ENCODE data around the gene PRICKLE2.

PRICKLE2 gene

GRCh38 chr3:64186667-64187064 is 38.6 kb downstream of the PRICKLE2 start:
- H3K27me3 ChIP-seq (ENCODE audit: insufficient read depth, low read length), result no peaks in the 10 kb centered on the region
- H3K4me1 ChIP-seq (ENCODE audit: insufficient read depth, low read length), result peaks cover 30% of the 10 kb centered on the region; the same call in 1 of the 2 replicates
- 100% methylated on average over 2 of the region's 2 CpGs for WGBS
- no peak overlapping the region for H3K27ac ChIP-seq (ENCODE audit: low read depth, low read length)
- H3K36me3 ChIP-seq (ENCODE audit: insufficient read depth, low read length), result no peaks in the 10 kb centered on the region
- H3K9ac ChIP-seq (ENCODE audit: low read depth, low read length), result no peak overlapping the region
- no peak overlapping the region for H3K4me3 ChIP-seq (ENCODE audit: low read length)
- H3K9me3 ChIP-seq (ENCODE audit: insufficient read depth, low read depth, low read length), result no peaks in the 10 kb centered on the region

DNA sequence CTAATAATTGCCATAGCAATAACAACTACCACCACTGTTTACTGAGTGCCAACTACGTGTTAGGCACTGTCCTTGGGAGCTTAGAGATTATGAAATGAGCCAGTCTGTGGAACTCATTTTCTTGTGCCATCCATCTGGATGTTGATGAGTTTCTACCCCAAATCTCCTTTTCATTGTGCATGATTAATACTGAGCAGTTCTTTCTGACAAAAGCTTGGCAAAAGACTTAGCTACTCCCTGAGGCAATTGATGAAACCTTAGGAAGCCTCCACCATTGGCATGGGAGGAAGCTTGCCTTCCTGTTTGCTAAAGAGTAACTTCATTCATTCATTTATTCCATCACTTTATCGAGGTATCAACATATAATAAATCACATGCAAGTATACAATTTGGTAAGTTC is 39.8 kb downstream of the PRICKLE2 start:
- H3K9me3 ChIP-seq (ENCODE audit: insufficient read depth, low read depth, low read length), result no peaks in the 10 kb centered on the region
- no peak overlapping the region for H3K27ac ChIP-seq (ENCODE audit: low read depth, low read length)
- no peaks in the 10 kb centered on the region for H3K36me3 ChIP-seq (ENCODE audit: insufficient read depth, low read length)
- 93% methylated on average over 2 of the region's 2 CpGs for WGBS
- no peaks in the 10 kb centered on the region for H3K27me3 ChIP-seq (ENCODE audit: insufficient read depth, low read length)
- H3K4me3 ChIP-seq (ENCODE audit: low read length), result no peak overlapping the region
- H3K9ac ChIP-seq (ENCODE audit: low read depth, low read length), result no peak overlapping the region
- peaks cover 30% of the 10 kb centered on the region; the same call in 1 of the 2 replicates for H3K4me1 ChIP-seq (ENCODE audit: insufficient read depth, low read length)

DNA sequence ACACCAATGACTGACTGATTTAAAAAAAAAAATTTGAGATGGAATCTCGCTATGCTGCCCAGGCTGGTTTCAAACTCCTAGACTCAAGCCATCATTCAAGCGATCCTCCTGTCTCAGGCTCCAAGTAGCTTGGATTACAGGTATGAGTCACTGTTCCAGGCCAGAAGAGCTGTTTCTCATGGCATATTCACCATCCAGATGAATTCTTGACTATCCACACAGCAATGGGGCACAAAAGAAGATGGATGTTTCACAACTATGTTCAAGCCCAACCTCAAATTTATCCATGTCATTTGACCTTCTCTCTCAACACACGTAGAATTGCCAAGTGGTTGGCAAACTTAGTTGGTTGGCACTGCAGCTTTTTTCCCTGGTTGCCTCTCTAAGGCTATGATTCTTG is 40.6 kb downstream of the PRICKLE2 start:
- no peaks in the 10 kb centered on the region for H3K27me3 ChIP-seq (ENCODE audit: insufficient read depth, low read length)
- WGBS, result 93% methylated on average over 3 of the region's 3 CpGs
- no peaks in the 10 kb centered on the region for H3K9me3 ChIP-seq (ENCODE audit: insufficient read depth, low read depth, low read length)
- H3K27ac ChIP-seq (ENCODE audit: low read depth, low read length), result no peak overlapping the region
- H3K4me3 ChIP-seq (ENCODE audit: low read length), result no peak overlapping the region
- peaks cover 24% of the 10 kb centered on the region; the same call in 1 of the 2 replicates for H3K4me1 ChIP-seq (ENCODE audit: insufficient read depth, low read length)
- no peaks in the 10 kb centered on the region for H3K36me3 ChIP-seq (ENCODE audit: insufficient read depth, low read length)
- no peak overlapping the region for H3K9ac ChIP-seq (ENCODE audit: low read depth, low read length)

- WGBS, result 98% methylated on average over 1 of the region's 1 CpG
- no peak overlapping the region for H3K4me3 ChIP-seq (ENCODE audit: low read length)
- H3K9me3 ChIP-seq (ENCODE audit: insufficient read depth, low read depth, low read length), result no peaks in the 10 kb centered on the region
- H3K9ac ChIP-seq (ENCODE audit: low read depth, low read length), result no peak overlapping the region
- 0 out of 2 replicates have a peak, but pooled peaks cover 3% of the 10 kb centered on the region for H3K4me1 ChIP-seq (ENCODE audit: insufficient read depth, low read length)
- H3K27me3 ChIP-seq (ENCODE audit: insufficient read depth, low read length), result no peaks in the 10 kb centered on the region
- no peaks in the 10 kb centered on the region for H3K36me3 ChIP-seq (ENCODE audit: insufficient read depth, low read length)
- no peak overlapping the region for H3K27ac ChIP-seq (ENCODE audit: low read depth, low read length)
Measured at GRCh38 chr3:64179860-64180259, 45.4 kb downstream of the PRICKLE2 start.

DNA sequence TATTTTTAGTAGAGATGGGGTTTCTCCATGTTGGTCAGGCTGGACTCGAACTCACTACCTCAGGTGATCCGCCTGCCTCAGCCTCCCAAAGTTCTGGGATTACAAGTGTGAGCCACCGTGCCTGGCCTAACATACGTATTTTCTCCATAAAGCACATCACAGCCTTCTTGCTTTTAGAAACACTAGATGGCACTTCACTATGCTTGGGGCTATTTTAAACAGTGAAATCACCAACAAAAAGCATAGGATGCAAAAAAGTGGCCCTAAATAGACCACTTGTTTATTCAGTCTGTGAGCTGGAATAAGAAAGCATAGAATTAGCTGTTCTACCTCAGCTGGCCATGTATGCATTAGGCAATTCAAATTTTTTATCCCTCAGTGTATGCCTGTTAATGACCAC is 46.0 kb downstream of the PRICKLE2 start:
- H3K9ac ChIP-seq (ENCODE audit: low read depth, low read length), result no peak overlapping the region
- no peak overlapping the region for H3K27ac ChIP-seq (ENCODE audit: low read depth, low read length)
- 91% methylated on average over 4 of the region's 4 CpGs for WGBS
- no peaks in the 10 kb centered on the region for H3K36me3 ChIP-seq (ENCODE audit: insufficient read depth, low read length)
- H3K27me3 ChIP-seq (ENCODE audit: insufficient read depth, low read length), result no peaks in the 10 kb centered on the region
- 0 out of 2 replicates have a peak, but pooled peaks cover 3% of the 10 kb centered on the region for H3K4me1 ChIP-seq (ENCODE audit: insufficient read depth, low read length)
- no peaks in the 10 kb centered on the region for H3K9me3 ChIP-seq (ENCODE audit: insufficient read depth, low read depth, low read length)
- H3K4me3 ChIP-seq (ENCODE audit: low read length), result no peak overlapping the region

DNA sequence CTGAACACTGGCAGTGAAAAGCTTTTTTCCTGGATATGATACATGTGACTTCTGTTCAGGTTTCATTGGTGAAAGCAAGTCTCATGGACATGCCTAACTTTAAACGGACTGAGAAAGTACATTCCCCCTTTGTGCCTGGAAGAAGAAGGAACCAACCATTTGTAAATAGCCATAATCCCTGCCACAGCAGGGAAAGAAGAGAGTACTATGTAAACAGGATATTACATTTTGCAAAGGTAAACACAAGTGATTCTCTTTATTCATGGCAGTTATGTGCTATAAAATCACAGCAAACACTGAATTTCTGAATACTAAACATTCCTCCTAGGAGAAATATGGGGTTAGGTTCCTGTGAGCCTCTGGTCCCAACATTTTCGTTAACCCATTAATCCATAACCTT is 46.8 kb downstream of the PRICKLE2 start:
- H3K27me3 ChIP-seq (ENCODE audit: insufficient read depth, low read length), result no peaks in the 10 kb centered on the region
- WGBS, result 65% methylated on average over 1 of the region's 2 CpGs
- H3K9me3 ChIP-seq (ENCODE audit: insufficient read depth, low read depth, low read length), result no peaks in the 10 kb centered on the region
- H3K27ac ChIP-seq (ENCODE audit: low read depth, low read length), result no peak overlapping the region
- no peak overlapping the region for H3K9ac ChIP-seq (ENCODE audit: low read depth, low read length)
- no peaks in the 10 kb centered on the region for H3K36me3 ChIP-seq (ENCODE audit: insufficient read depth, low read length)
- H3K4me3 ChIP-seq (ENCODE audit: low read length), result no peak overlapping the region
- 0 out of 2 replicates have a peak, but pooled peaks cover 3% of the 10 kb centered on the region for H3K4me1 ChIP-seq (ENCODE audit: insufficient read depth, low read length)

DNA sequence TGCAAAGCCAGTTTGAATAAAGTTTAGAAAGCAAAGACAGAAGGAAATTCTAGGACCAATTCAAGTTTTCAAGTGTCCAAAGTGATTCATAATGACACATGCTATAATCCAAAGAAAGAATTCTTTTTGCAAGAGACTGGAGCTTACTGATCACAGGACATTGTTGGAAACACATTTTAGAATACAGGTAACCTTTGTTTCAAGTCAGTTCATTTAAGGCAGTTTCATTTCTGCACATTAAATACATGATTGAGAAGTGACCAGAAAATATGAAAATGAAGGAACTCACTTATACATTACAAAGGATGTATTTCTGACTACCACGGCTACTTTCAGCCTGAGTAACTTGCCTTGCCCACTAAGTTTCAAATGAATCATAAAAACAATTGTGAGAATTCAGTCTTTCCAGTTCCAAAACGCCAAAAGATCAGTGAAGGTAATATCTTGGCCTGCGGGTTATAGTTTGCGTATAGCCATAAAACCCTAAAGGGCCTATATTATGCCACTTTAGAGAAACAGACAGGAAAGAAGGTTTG is 48.7 kb downstream of the PRICKLE2 start:
- no peaks in the 10 kb centered on the region for H3K36me3 ChIP-seq (ENCODE audit: insufficient read depth, low read length)
- no peaks in the 10 kb centered on the region for H3K9me3 ChIP-seq (ENCODE audit: insufficient read depth, low read depth, low read length)
- 100% methylated on average over 4 of the region's 4 CpGs for WGBS
- no peak overlapping the region for H3K4me3 ChIP-seq (ENCODE audit: low read length)
- no peaks in the 10 kb centered on the region for H3K27me3 ChIP-seq (ENCODE audit: insufficient read depth, low read length)
- no peak overlapping the region for H3K9ac ChIP-seq (ENCODE audit: low read depth, low read length)
- H3K27ac ChIP-seq (ENCODE audit: low read depth, low read length), result no peak overlapping the region
- H3K4me1 ChIP-seq (ENCODE audit: insufficient read depth, low read length), result 0 out of 2 replicates have a peak, but pooled peaks cover 3% of the 10 kb centered on the region

- no peaks in the 10 kb centered on the region for H3K36me3 ChIP-seq (ENCODE audit: insufficient read depth, low read length)
- 94% methylated on average over 6 of the region's 6 CpGs for WGBS
- no peaks in the 10 kb centered on the region for H3K27me3 ChIP-seq (ENCODE audit: insufficient read depth, low read length)
- H3K9me3 ChIP-seq (ENCODE audit: insufficient read depth, low read depth, low read length), result no peaks in the 10 kb centered on the region
- H3K4me3 ChIP-seq (ENCODE audit: low read length), result no peak overlapping the region
- H3K27ac ChIP-seq (ENCODE audit: low read depth, low read length), result no peak overlapping the region
- 0 out of 2 replicates have a peak, but pooled peaks cover 3% of the 10 kb centered on the region for H3K4me1 ChIP-seq (ENCODE audit: insufficient read depth, low read length)
- no peak overlapping the region for H3K9ac ChIP-seq (ENCODE audit: low read depth, low read length)
Measured at GRCh38 chr3:64174328-64174727, 50.9 kb downstream of the PRICKLE2 start.

GRCh38 chr3:64173563-64173962 is 51.7 kb downstream of the PRICKLE2 start:
- Histone ChIP-seq H3K9ac (ENCODE audit: low read depth, low read length) (no peak overlapping the region), H3K36me3 (ENCODE audit: insufficient read depth, low read length) (no peaks in the 10 kb centered on the region), H3K4me1 (ENCODE audit: insufficient read depth, low read length) (0 out of 2 replicates have a peak, but pooled peaks cover 2% of the 10 kb centered on the region), H3K27ac (ENCODE audit: low read depth, low read length) (no peak overlapping the region), H3K4me3 (ENCODE audit: low read length) (no peak overlapping the region), H3K27me3 (ENCODE audit: insufficient read depth, low read length) (no peaks in the 10 kb centered on the region), H3K9me3 (ENCODE audit: insufficient read depth, low read depth, low read length) (no peaks in the 10 kb centered on the region)
- 88% methylated on average over 5 of the region's 5 CpGs for WGBS

GRCh38 chr3:64170270-64170669 is 55.0 kb downstream of the PRICKLE2 start:
- H3K9ac ChIP-seq (ENCODE audit: low read depth, low read length), result no peak overlapping the region
- no peak overlapping the region for H3K4me3 ChIP-seq (ENCODE audit: low read length)
- no peaks in the 10 kb centered on the region for H3K27me3 ChIP-seq (ENCODE audit: insufficient read depth, low read length)
- H3K4me1 ChIP-seq (ENCODE audit: insufficient read depth, low read length), result peaks cover 6% of the 10 kb centered on the region; the same call in 1 of the 2 replicates
- H3K27ac ChIP-seq (ENCODE audit: low read depth, low read length), result no peak overlapping the region
- H3K9me3 ChIP-seq (ENCODE audit: insufficient read depth, low read depth, low read length), result no peaks in the 10 kb centered on the region
- 93% methylated on average over 5 of the region's 5 CpGs for WGBS
- no peaks in the 10 kb centered on the region for H3K36me3 ChIP-seq (ENCODE audit: insufficient read depth, low read length)

DNA sequence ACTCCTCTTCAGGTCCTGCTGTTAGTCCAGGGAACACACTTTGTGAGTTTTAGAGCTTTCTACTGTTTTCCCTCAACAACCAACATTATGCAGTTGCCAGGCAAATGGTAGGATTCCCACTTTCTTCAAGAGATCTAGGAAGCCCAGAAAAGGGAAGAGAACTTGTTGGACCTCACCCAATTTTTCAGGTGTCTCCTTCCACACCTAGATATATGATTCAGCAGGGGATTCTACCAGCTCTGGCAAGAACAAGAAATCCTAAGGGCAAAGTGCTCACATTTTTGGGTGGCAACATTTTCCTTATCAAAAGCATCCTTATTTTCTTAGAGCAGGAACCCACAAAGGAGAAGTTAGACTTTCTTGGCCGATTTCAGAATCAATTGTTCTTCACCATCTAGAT is 57.4 kb downstream of the PRICKLE2 start:
- Histone ChIP-seq H3K9me3 (ENCODE audit: insufficient read depth, low read depth, low read length) (no peaks in the 10 kb centered on the region), H3K27me3 (ENCODE audit: insufficient read depth, low read length) (no peaks in the 10 kb centered on the region), H3K36me3 (ENCODE audit: insufficient read depth, low read length) (no peaks in the 10 kb centered on the region), H3K27ac (ENCODE audit: low read depth, low read length) (no peak overlapping the region), H3K4me3 (ENCODE audit: low read length) (no peak overlapping the region), H3K9ac (ENCODE audit: low read depth, low read length) (no peak overlapping the region), H3K4me1 (ENCODE audit: insufficient read depth, low read length) (peaks cover 17% of the 10 kb centered on the region)
- 100% methylated on average over 1 of the region's 1 CpG for WGBS

- Histone ChIP-seq H3K4me1 (ENCODE audit: insufficient read depth, low read length) (peaks cover 22% of the 10 kb centered on the region), H3K27me3 (ENCODE audit: insufficient read depth, low read length) (no peaks in the 10 kb centered on the region), H3K9ac (ENCODE audit: low read depth, low read length) (no peak overlapping the region), H3K36me3 (ENCODE audit: insufficient read depth, low read length) (no peaks in the 10 kb centered on the region), H3K9me3 (ENCODE audit: insufficient read depth, low read depth, low read length) (no peaks in the 10 kb centered on the region), H3K27ac (ENCODE audit: low read depth, low read length) (no peak overlapping the region), H3K4me3 (ENCODE audit: low read length) (no peak overlapping the region)
- WGBS, result 90% methylated on average over 4 of the region's 4 CpGs
Measured at GRCh38 chr3:64167351-64167750, 57.9 kb downstream of the PRICKLE2 start.

Data from HUES64 (cell line).